GM18867 (cell line): ENCODE data around the gene SNRNP70.
A peak's percentile ranks its signal among the peaks of the same experiment; 100 is the strongest.

Experiments
- ATAC-seq: cut with Tn5 transposase; IDR thresholded peaks from one replicate; pipeline ENCODE4 v1.9.1; 2021; ENCODE audit warnings: mild to moderate bottlenecking, moderate library complexity; ENCODE audit not compliant: unreplicated experiment

The SNRNP70 gene

DNA sequence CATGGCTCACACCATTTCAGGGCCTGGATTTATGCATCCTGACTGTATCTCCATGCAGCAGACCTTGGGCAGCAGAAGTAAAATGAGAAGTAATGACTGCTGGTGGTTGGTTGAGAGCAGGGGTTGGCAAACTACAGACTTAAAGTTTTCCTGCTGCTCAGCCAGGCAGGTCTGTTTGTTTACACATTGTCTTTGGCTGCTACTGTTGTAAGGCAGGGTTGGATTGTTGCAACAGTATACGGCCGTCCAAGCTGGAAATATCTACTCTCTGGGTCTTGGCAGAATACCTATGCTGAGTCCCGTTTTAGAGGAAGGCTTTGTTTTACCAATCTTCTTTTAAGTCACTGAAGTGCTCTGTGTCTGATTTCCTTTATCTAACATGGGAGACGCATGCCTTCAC, 13.5 kb downstream of the SNRNP70 start:
- ATAC-seq, result no peak

DNA sequence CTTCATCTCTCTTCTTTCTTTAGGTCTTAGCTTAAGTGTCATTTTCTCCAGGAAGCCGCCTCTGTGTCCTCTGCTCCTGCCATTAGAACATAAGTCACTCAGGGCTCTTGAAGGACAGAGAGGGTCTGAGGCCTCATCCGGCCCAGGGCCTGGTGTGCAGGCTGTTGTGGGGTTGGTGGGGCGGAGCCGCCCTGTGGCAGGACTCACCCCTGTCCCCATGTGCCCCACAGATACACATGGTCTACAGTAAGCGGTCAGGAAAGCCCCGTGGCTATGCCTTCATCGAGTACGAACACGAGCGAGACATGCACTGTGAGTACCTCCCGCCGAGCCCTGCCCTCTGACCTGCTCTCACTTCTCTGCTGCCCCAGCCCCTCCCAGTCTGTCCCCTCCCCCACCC, 15.9 kb downstream of the SNRNP70 start:
- ATAC-seq, result no peak

DNA sequence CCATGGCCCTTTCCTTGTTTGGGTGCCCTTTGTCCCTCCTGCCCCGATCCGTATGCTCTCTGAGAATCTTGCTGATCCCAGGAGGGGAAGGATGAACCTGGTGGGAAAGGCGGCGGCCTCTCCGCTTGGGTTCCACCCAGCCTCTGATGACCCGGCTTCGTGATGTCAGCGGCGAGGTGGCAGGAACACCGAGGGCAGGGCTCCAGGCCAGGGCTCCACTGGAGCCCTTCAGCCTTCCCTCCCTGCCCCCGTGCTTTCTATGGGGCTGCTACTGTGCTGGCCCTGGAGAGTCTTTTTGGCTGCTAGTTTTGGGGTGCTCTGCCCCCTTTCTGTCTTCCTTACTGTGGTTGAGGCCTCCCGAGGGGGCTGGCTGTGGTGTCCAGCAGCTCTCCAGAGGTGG, 17.1 kb downstream of the SNRNP70 start:
- ATAC-seq, result no peak

DNA sequence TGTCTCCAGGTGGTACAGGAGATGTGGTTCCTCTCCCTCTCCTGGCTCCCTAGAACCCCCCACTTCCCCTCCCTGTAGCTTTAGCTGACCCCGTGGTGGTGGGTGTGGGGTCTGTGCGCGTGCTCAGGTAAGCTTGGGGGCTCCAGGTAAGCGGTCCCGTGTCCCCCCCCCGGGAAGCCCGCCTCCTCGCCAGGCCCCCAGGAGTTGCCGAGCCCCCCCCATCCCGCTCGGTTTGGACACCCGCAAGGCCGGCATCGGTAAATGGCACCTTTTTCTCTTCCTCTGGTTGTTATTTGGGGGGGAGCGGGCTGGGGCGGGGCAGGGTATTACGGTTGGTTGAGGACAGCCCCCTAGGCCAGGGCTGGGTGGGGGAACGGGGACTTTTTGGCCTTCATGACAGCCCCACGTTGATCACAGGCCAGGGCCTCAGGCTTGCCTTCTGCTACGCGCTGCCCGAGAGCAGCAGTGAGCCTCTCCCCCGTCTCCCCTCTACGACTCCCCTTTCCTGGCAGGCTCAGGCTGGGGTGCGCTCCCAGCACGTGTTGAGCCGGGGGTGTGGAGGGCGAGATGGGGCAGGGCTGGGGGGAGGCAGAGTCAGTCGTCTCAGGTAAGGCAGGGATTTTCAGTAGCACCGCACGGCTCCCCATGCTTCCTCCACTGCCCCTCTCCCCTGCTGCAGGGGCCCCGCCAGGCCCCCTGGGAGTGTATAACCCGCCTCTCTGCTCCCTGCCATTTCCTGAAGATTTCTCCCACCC, 18.3 kb downstream of the SNRNP70 start:
- no peak for ATAC-seq

DNA sequence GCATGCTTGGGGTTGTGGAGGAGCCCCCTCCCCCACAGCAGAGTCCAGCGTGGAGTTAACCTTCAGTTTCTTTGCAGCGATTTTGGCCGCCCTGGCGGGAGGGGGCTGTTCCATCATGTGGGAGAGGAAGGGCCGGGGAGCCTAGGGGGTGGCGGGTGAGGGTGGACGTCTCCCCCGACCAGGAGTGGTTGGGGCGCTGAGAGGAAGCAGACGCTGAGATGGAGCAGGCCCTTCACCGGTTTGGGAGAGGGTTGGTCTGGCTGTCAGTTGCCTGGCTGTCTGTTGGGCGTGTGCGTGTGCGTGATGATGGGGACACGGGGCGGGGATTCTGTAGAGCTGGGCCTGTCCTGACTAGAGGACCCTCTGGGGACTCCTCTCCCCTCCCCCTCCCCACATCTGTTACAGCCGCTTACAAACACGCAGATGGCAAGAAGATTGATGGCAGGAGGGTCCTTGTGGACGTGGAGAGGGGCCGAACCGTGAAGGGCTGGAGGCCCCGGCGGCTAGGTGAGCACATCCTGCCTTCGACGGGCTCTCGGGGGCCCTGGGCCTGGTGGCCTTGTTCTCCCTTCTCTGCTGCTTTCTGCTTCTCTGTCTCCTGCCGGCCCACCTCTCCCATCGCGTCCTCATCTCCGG, 19.1 kb downstream of the SNRNP70 start:
- ATAC-seq, result no peak

DNA sequence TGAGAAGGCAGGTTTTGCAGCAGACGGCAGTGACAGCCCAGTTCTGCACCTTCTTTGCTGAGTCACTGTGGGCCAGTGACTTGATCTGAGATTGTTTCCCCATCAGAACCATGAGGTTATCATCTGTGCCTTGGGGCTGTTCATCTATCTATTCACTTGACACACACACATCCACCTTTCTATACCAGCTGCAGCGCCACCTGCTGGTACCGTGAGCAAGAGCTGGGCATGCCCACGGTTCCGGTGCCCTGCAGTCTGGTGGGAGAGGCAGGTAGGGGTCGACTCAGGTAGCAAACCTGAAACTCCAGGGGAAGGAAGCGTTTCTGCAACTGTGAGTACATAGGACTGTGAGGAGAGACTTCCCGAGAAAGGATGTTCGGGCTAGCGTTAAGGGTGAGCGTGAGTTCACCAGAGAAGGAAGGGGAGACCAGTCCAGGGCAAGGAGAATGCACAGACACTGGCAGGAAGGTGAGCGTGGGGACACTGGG, 21.4 kb downstream of the SNRNP70 start:
- ATAC-seq, result no peak

DNA sequence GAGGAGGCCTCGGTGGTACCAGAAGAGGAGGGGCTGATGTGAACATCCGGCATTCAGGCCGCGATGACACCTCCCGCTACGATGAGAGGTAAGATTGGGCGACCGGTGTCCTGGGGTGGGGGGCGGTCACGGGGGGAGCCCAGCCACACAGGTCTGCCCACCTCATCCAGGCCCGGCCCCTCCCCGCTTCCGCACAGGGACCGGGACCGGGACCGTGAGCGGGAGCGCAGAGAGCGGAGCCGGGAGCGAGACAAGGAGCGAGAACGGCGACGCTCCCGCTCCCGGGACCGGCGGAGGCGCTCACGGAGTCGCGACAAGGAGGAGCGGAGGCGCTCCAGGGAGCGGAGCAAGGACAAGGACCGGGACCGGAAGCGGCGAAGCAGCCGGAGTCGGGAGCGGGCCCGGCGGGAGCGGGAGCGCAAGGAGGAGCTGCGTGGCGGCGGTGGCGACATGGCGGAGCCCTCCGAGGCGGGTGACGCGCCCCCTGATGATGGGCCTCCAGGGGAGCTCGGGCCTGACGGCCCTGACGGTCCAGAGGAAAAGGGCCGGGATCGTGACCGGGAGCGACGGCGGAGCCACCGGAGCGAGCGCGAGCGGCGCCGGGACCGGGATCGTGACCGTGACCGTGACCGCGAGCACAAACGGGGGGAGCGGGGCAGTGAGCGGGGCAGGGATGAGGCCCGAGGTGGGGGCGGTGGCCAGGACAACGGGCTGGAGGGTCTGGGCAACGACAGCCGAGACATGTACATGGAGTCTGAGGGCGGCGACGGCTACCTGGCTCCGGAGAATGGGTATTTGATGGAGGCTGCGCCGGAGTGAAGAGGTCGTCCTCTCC, 22.6 kb downstream of the SNRNP70 start:
- ATAC-seq, result no peak

DNA sequence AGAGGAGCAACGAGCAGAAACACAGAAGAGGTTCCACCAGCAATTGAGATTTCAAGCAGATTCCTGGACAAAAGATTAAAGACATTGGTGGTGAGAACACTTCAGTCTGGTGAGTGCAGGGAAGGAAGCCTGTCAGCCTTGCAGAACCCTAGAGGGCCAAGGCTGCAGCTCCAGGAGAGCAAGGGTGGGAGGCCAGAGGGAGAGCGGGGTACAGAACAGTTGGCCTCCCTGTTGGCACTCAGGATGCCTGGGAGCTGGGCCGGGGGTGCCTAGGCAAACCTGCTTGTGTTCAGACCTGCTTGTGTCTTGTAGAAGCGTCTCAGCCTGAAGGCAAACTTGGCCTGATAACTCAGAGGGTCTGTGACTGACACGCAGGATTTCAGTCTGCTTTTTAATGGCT, 23.8 kb downstream of the SNRNP70 start:
- no peak for ATAC-seq

DNA sequence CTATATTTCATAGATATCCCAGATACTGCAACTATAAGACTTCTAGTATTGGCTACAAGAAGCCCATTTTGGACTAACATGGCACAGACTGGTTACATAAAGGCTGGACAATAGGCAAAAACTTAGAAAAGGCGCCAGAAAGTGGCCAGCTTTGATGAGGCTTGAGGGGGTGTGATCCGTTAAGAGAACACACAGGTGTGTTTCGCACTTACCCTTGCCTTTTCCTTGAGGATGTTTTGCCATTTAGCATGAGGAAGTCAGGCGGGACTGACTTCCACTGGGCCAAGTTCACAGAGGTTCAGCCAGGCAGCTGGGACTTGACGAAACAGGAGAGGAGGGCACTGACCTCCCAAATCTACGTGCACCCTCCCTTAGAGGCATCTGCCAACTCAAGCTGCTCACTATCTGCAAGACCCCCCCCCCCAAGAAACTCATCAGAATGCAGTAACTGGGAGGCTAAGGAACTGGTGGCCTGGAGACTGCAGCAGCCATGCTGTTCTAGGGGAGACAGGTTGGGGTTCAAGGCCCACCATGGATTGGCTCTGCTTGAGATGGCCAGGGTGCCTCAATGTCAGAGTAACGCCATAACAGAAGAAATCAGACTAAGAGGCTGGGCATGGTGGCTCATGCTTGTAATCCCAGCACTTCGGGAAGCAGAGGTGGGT, 24.4 kb downstream of the SNRNP70 start:
- no peak for ATAC-seq

DNA sequence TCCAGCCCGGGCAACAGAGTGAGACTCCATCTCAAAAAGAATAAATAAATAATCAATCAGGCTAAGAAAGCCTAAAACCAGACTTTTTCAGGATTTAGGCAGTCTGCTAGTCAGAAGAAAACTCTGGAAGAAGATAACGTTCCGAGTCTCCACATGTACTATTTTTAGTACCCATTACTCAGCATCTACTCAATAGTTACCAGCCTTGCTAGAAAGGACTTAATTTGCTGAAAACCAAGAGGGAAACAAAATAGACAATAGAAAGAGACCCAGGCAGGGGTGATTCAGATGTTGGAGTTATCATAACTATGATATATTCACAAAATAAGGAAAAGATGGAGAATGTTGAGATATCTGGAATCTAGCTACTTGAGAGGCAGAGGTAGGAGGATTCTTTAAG, 25.3 kb downstream of the SNRNP70 start:
- ATAC-seq, result no peak

DNA sequence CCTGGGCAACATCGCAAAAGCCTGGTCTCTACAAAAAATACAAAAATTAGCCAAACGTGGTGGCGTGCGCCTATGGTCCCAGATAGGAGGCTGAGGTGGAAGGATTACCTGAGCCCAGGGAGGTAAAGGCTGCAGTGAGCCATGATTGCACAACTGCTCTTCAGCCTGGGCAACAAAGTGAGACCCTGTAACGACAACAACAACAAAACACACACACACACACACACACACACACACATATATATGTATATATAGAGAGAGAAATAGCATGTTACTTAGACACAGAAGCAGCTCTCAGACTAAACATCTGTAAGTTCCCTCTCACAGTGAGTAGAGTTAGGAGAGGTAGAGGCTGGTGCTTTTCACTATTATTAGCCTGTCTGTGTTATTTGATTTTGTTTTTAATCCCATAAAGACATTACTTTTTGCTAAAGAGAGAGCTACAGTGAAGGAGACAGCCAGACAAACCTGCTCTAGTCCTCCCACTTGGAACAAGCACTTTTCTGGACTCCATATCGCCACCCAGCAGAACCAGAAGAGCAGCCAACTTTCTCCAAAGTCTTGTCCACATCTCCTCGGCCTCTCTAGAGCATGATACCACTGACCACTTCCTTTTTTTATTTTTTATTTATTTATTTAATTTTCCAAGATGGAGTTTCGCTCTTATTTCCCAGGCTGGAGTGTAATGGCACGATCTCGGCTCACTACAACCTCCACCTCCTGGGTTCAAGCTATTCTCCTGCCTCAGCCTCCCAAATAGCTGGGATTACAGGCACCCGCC, 26.2 kb downstream of the SNRNP70 start:
- no peak for ATAC-seq

DNA sequence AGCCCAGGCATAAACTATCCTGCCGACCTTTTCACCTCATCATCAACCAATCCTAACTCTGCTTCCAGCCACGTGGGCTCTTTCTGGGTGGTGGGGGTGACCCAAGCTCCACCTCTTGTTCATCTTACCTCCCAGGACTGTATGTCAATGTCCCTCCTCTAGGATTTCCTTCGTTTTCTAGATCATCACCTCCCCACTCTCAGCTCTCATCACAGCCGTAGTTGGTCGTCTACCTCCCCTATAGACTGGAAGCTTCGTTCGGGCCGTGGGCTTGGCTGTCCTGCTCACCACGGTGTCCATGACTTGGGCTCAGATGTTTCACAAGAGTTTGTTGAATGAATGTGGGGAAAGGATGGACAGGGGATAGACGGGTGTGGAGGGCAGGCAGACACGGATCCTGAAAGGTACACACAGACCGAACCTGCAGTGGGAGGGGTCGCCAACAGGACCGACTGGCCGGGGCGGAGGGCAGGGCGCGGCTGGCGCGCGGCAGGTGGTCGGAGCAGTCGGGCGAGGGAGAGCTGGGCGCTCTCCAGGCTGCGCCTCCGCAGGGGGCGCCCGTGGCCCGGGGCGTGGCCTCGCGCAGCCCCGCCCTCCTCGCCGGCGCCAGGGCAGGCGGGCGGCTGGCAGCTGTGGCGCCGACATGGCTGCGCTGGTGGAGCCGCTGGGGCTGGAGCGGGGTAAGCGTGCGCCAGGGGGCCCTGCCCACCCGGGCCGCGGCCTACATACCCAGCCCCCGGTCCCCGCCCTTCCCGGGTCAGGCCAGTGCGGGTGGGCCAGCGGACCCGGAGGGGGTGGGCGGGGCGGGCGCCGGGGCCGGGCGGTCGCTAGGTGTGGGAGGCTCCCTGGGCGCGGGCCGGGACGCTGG, 28.7 kb downstream of the SNRNP70 start, which contains the start of gene LIN7B:
Gene LIN7B (plus strand): TSS at position 609 of the 868 bp plus-strand sequence. CDS start 35 bp downstream, at position 644.
- peak; percentile 47 for ATAC-seq

DNA sequence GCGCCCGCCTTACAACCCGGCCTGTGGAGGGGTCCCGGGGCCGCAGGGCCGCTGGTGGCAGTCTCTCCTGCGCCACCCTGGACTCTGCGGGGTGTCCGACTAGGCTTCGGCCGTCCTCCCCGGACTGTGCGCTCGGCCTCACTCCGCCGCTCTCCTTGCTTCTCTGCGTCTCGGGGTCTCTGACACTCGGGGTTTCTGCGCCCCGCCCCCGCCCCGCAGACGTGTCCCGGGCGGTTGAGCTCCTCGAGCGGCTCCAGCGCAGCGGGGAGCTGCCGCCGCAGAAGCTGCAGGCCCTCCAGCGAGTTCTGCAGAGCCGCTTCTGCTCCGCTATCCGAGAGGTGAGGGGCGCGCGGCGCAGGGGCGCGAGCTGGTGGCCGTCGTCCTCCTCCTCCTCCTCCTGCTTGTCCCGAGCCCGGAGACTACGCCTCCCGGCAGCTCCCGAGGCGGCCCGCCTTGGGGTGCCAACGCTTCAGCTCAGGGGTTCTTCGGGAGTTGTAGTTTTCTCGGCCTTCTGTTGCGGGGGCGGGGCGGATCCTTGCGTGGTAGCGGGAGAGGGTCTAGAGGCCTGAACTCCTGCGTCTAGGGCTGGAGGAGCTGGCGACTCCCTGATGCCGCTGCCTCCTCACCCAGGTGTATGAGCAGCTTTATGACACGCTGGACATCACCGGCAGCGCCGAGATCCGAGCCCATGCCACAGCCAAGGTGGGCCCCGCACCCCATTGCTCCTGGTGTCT, 29.5 kb downstream of the SNRNP70 start:
- no peak for ATAC-seq

DNA sequence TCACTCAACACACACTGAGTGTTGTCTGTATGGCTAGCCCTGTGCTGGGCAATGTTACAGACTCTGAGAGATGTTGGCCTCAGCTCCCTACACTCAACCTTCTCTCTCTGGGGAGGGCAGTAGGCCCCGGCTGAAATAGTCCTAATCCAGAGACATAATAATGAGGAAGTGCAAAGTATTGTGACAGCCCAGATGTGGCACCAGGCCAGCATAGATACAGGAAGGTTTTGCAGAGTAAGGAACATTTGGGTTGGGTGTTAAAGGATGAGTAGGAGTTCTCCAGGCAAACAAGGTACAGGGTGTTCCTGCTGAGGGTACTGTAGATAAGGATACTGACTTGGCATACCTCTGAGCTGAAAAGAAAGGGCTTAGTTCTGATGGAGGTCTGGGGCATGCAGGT, 31.3 kb downstream of the SNRNP70 start:
- ATAC-seq, result no peak

DNA sequence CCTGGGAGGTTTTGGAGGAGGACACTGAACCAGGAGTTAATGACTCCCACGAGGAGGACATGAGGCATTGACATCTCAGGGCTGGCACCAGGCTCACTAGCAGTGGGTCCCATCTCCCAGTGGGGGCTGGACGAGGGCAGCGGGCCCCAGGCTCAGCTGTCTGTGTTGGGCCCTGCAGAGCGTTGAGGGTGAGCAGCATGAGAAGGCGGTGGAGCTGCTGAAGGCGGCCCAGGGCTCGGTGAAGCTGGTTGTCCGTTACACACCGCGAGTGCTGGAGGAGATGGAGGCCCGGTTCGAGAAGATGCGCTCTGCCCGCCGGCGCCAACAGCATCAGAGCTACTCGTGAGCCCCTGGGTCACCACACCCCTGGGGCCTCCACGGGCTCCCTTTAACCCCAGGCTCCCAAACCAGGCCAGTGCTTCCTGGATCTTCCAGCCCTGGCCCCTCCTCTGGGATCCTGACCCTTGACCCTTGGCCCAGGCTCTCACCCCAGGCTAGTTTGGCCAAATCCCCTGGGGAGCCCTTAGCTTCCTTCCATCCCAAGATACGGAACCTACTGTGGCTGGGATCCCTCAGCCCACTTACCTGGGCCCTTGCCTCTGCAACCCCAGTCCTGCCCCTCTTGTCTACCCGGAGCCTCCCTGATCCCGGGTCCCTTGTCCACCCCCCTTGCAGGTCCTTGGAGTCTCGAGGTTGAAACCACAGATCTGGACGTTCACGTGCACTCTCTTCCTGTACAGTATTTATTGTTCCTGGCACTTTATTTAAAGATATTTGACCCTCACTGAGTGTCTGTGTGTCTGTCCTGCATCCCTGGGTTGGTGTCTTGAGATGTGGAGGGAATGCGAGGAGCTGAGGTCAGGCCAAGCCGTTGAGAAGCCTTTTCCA, 32.7 kb downstream of the SNRNP70 start:
- no peak for ATAC-seq

DNA sequence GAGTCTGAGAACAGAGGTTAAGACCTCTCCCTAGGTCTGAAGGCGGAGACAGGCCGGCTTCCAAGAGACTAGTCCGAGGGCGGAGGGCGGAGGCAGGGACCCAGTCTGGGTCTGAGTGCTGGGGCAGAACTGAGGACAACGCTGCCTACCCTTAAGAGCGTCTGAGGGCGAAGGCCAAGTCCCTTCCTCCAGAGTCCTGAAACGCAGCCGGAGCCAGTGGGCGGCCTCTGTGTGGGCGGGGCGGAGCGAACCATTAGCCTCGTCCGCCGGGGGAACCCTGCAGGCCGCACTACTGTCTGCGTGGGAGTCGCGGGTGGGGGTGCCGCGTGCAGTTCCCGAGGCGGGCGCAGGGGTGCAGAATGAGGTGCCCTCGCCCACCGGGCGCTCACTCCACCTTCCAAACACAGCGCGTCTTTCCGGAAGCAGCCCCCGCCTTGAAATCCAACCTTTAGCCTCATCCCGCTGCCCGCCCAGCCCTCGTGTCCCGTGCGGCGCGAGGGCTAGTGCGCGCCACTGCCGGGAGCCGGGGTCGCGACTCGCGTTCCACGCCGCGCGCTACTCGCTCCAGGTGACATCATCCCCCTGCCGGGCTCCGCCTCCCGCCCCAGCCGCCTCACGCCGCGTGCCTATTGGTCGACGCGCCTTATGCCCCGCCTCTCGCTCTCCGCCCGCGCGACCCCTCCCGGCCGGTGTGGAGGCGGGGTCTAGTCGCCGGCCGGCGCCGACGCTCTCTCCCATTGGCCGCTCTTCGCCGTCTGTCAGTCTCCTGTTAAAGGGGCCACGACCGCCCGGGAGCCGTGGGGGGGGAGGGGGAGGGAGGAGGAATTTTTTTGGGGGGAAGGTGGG, 33.5 kb downstream of the SNRNP70 start, which contains the start of gene C19orf73:
Gene C19orf73 (minus strand): TSS at position 579 of the 846 bp plus-strand sequence. CDS start 121 bp downstream, at position 458.
- ATAC-seq, result peak; percentile 75
